Measurements from ENCODE around the gene ARHGAP8.

GRCh38 chr22:44906248-44906936 lies 154.0 kb downstream of the ARHGAP8 start:
- TF ChIP-seq CTCF (IDR thresholded peaks at IDR 0.05; ENCODE audit: poor library complexity) (no peak), EZH2 (IDR thresholded peaks at IDR 0.05; ENCODE audit: borderline replicate concordance) (no peak)

All from hepatocyte (in vitro differentiated cells).